HCT116 (cell line): ENCODE results near the gene ARID5B.

Source experiments
- CTCF ChIP-seq, 3 experiments: fragments of 200-600 bp in 1 of 3; sonication (generic) in 1 of 3; IDR thresholded peaks in 2 of 3; conservative IDR thresholded peaks in 1 of 3; 2 replicates each; pipeline ENCODE4 v1.5.1; 2012 to 2017; ENCODE audit warnings: low read depth in 2 of 3, low read length in 2 of 3, antibody characterized with exemption in 1 of 3, borderline replicate concordance in 1 of 3, control low read depth in 1 of 3, mild to moderate bottlenecking in 1 of 3, mixed read lengths in 1 of 3, mixed run types in 1 of 3, moderate library complexity in 1 of 3; ENCODE audit not compliant: insufficient read depth in 1 of 3
- ELF1 ChIP-seq: IDR thresholded peaks from 2 replicates; pipeline ENCODE4 v1.6.1; 2012; ENCODE audit warnings: low read depth, borderline replicate concordance
- EZH2 ChIP-seq: fragments of 200-600 bp; sonication (generic); IDR thresholded peaks from 2 replicates; pipeline ENCODE4 v1.6.1; 2017; ENCODE audit warnings: antibody characterized with exemption, mixed run types
- FOSL1 ChIP-seq: IDR thresholded peaks from 2 replicates; pipeline ENCODE4 v1.6.1; 2012; ENCODE audit warnings: low read depth
- POLR2AphosphoS5 ChIP-seq: IDR thresholded peaks from 2 replicates; pipeline ENCODE4 v1.6.1; 2011; ENCODE audit warnings: mild to moderate bottlenecking, low read depth, low read length, moderate library complexity
- RAD21 ChIP-seq: IDR thresholded peaks from 2 replicates; pipeline ENCODE4 v1.6.1; 2012; ENCODE audit warnings: low read depth, mild to moderate bottlenecking
- SIN3A ChIP-seq: IDR thresholded peaks from 2 replicates; pipeline ENCODE4 v1.6.1; 2012; ENCODE audit warnings: low read depth
- ZFX ChIP-seq: fragments of 450-650 bp; IDR thresholded peaks from 2 replicates; pipeline ENCODE4 v1.6.1; 2017
- ZNF274 ChIP-seq: fragments of 200-500 bp; sonication (Bioruptor generic); IDR thresholded peaks from 2 replicates; pipeline ENCODE4 v1.6.1; 2014; ENCODE audit warnings: mild to moderate bottlenecking, low read depth, low read length, inconsistent platforms

DNA sequence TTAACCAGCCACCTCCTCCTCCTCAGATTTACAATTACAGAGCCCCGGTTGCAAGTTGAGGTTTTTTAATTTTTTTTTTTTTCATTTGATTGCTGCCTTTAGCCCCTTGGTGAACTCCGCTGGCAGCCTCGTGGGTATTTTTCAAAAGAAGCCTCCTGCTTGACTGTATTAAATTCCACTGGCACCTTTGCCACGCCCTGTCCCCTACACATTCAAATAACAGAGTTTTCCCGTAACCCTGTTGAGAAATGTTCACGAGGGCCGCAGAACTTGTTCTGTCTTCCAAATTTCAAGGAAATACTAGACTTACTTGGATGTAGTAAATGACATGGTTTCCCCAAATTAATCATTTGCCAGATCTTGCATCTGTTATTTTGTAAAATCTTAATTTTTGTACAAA, 167.0 kb downstream of the ARID5B start:
- no peak for TF ChIP-seq CTCF (IDR thresholded peaks at IDR 0.05 in 2 of 3, conservative IDR thresholded peaks at IDR 0.05 in 1 of 3; ENCODE audit: borderline replicate concordance in 1 of 3, insufficient read depth in 1 of 3, low read depth in 2 of 3, low read length in 2 of 3)
- no peak for TF ChIP-seq EZH2
- no peak for TF ChIP-seq RAD21
- no peak for TF ChIP-seq POLR2AphosphoS5
- no peak for TF ChIP-seq ZNF274
- no peak for TF ChIP-seq FOSL1
- TF ChIP-seq ZFX: no peak
- TF ChIP-seq ELF1: no peak
- no peak for TF ChIP-seq SIN3A
